ENCODE results near the gene ZDHHC7. TPM values are rescaled to one million over a fixed set of nuclear protein-coding genes. Genes with fewer than 3 reads are reported as not detected.

The ZDHHC7 gene
- total RNA-seq, 2 experiments from 2014 or later, result 39.8 to 44.6 TPM

DNA sequence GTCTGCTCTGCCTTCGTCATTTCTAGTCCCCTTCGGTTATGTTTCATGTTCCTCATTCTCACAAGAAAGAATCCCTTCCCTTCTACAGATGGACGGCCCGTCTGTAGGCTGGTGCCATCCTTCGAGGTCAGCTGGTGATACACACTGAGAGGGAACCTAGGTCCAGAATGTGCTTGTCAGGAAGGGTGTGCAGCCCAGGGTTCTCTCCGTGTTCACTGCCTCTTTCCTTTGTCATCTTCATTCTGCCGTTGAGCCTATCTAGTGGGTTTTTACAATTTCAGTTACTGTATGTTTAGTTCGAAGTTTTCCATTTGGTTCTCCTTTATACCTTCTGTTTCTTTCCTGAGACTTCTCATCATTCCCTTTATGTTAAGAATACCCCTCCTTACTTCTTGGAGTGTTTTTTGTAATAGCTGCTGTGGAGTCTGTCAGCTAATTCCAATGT, 35.2 kb upstream of the ZDHHC7 start:
- peak overlapping the region; percentile 75 for H3K4me3 Mint-ChIP-seq
- POLR2A ChIA-PET, result interaction anchor here (0.6 to 1.5 kb wide), 8 partner anchors 9 to 501 kb away, joined by 4 to 17 read pairs (median 4); partner anchors contain the start of genes KIAA0513 and ZDHHC7
- H3K27ac ChIP-seq (ENCODE audit: low read depth in 1 of 2, low read length in 2 of 2), result no peak overlapping the region

DNA sequence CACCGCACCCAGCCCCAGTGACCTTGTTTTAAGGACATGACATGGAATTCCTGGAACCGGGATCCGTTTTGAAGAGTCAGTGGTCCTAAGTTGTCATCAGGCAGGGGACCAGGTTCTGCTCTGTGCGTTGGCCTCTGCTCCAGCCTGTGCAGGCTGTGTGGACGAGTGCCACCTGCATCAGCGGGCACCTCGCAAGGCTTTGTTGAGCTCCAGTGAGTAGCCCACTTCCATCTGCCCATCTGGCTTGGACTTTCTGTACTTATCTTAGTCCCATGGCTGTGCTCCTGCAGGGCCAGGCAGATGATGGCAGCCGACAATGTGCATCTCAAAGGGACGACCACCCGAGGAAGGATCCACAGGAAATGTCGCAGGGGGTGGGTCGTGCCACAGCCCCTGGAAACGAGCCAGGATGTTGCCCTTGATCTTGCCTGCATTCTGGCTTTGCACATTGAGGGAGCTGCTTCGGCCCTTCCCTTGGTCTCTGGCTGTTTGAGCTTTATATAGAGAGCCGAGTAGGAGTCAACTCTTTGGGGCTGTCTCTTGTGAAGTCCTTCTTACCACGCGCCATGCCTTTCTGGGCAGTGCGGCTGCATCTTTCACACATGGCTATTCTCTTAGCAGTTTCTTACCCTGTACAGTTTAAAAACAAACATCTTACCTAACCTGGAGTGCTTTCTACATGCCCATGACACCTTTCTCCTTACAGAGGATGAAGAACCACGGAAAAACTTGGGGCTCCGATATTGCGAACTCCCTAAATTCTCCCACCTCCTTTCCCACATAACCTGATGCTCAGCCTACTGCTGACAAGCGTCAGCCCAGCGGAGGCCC, 34.5 kb upstream of the ZDHHC7 start:
- Mint-ChIP-seq H3K27ac (peak overlapping the region; percentile 92), H3K4me1 (ENCODE audit: low read depth) (peaks cover 42% of the 10 kb centered on the region), H3K36me3 (ENCODE audit: low read depth) (peaks cover 8% of the 10 kb centered on the region), H3K9me3 (no peaks in the 10 kb centered on the region), H3K4me3 (no peak overlapping the region), H3K27me3 (no peaks in the 10 kb centered on the region)
- ChIA-PET POLR2A (interaction anchor here (1.3 to 1.6 kb wide), 3 partner anchors 10 to 33 kb away, joined by 4 to 17 read pairs (median 5); no protein-coding TSS in a partner anchor), CTCF (no interaction called here)
- Histone ChIP-seq H3K36me3 (ENCODE audit: insufficient read depth, low read length) (no peaks in the 10 kb centered on the region), H3K27me3 (ENCODE audit: control insufficient read depth in 1 of 2, insufficient read depth in 2 of 2, low read length in 2 of 2) (no peaks in the 10 kb centered on the region), H3K27ac (ENCODE audit: low read depth in 1 of 2, low read length in 2 of 2) (no peak overlapping the region), H3K4me3 (ENCODE audit: low read length) (no peak overlapping the region), H3K9me3 (ENCODE audit: control insufficient read depth in 1 of 2, insufficient read depth in 1 of 2, low read length in 2 of 2) (no peaks in the 10 kb centered on the region), H3K4me1 (ENCODE audit: insufficient read depth, low read length) (peaks cover 18% of the 10 kb centered on the region)
- DNase-seq (no peak), ATAC-seq (ENCODE audit: poor library complexity) (no peak)
- TF ChIP-seq CTCF (IDR thresholded peaks at IDR 0.05), result no peak
- intact Hi-C loops (cut with DNase I, micrococcal nuclease), result loop anchor here in 1 of 2 experiments (2.0 kb wide), 1 partner anchor 17 kb away; no protein-coding TSS in a partner anchor

More for the DNA sequence above, 35.2 kb upstream of the ZDHHC7 start:
- no peaks in the 10 kb centered on the region for H3K27me3 Mint-ChIP-seq
- ATAC-seq (ENCODE audit: poor library complexity) (no peak), DNase-seq (peak in 1 of 14 experiments; percentile 44)
- no peak for TF ChIP-seq CTCF (IDR thresholded peaks at IDR 0.05)
- peaks cover 42% of the 10 kb centered on the region for H3K4me1 Mint-ChIP-seq (ENCODE audit: low read depth)
- no peak overlapping the region for H3K4me3 ChIP-seq (ENCODE audit: low read length)
- H3K27ac Mint-ChIP-seq, result peak overlapping the region; percentile 92
- peaks cover 18% of the 10 kb centered on the region for H3K4me1 ChIP-seq (ENCODE audit: insufficient read depth, low read length)
- H3K27me3 ChIP-seq (ENCODE audit: control insufficient read depth in 1 of 2, insufficient read depth in 2 of 2, low read length in 2 of 2), result no peaks in the 10 kb centered on the region
- H3K36me3 Mint-ChIP-seq (ENCODE audit: low read depth), result peaks cover 8% of the 10 kb centered on the region
- intact Hi-C loops (cut with DNase I, micrococcal nuclease), result loop anchor here in 1 of 2 experiments (2.0 kb wide), 1 partner anchor 18 kb away; no protein-coding TSS in a partner anchor
- CTCF ChIA-PET, result no interaction called here
- no peaks in the 10 kb centered on the region for H3K9me3 ChIP-seq (ENCODE audit: control insufficient read depth in 1 of 2, insufficient read depth in 1 of 2, low read length in 2 of 2)
- H3K36me3 ChIP-seq (ENCODE audit: insufficient read depth, low read length), result no peaks in the 10 kb centered on the region
- no peaks in the 10 kb centered on the region for H3K9me3 Mint-ChIP-seq

DNA sequence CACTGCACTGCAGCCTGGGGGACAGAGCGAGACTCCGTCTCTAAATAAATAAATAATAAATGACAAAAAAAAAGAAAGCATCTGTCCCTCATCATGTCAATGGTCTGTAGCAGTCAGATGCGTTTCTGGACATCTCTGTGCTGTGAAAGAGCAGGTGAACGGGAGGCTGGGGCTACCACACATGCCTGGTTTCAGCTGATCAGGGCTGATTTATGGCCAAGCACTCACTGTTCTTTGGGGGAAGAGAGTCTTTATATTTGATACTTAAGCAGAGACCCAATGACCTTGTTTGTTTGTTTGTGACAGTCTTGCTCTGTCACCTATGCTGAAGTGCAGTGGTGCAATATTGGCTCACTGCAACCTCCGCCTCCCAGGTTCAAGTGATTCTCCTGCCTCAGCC, 33.7 kb upstream of the ZDHHC7 start:
- CTCF ChIA-PET, result no interaction called here
- Mint-ChIP-seq H3K4me3 (no peak overlapping the region), H3K9me3 (no peaks in the 10 kb centered on the region), H3K27me3 (no peaks in the 10 kb centered on the region), H3K27ac (no peak overlapping the region), H3K4me1 (ENCODE audit: low read depth) (peaks cover 38% of the 10 kb centered on the region), H3K36me3 (ENCODE audit: low read depth) (peaks cover 8% of the 10 kb centered on the region)
- no peak for TF ChIP-seq CTCF (IDR thresholded peaks at IDR 0.05)
- H3K4me3 ChIP-seq (ENCODE audit: low read length), result no peak overlapping the region
- no peak overlapping the region for H3K27ac ChIP-seq (ENCODE audit: low read depth in 1 of 2, low read length in 2 of 2)
- DNase-seq (no peak), ATAC-seq (ENCODE audit: poor library complexity) (no peak)
- intact Hi-C loops (cut with DNase I, micrococcal nuclease), result no loop called here
- H3K36me3 ChIP-seq (ENCODE audit: insufficient read depth, low read length), result no peaks in the 10 kb centered on the region
- H3K9me3 ChIP-seq (ENCODE audit: control insufficient read depth in 1 of 2, insufficient read depth in 1 of 2, low read length in 2 of 2), result no peaks in the 10 kb centered on the region
- POLR2A ChIA-PET, result interaction anchor here (1.6 kb wide), 1 partner anchor 10 kb away, joined by 5 read pairs; no protein-coding TSS in a partner anchor
- peaks cover 18% of the 10 kb centered on the region for H3K4me1 ChIP-seq (ENCODE audit: insufficient read depth, low read length)
- H3K27me3 ChIP-seq (ENCODE audit: control insufficient read depth in 1 of 2, insufficient read depth in 2 of 2, low read length in 2 of 2), result no peaks in the 10 kb centered on the region

All from CD4-positive, alpha-beta T cell (primary cell).